Neural cell (in vitro differentiated cells): ENCODE results near the gene RBM20. TPM values are rescaled to one million over a fixed set of nuclear protein-coding genes. Genes with fewer than 3 reads are reported as not detected.

Experiments used
- H2AFZ ChIP-seq: fragments of 200-600, 300-800 bp; sonication (generic), shearing (Covaris generic); 2 replicates; pipeline ENCODE4 v1.6.0; 2014; ENCODE audit warnings: low read depth, mild to moderate bottlenecking, antibody characterized with exemption, low read length, moderate library complexity
- H3F3A ChIP-seq: fragments of 200-600 bp; shearing (Covaris generic); 2 replicates; pipeline ENCODE4 v1.6.1; 2016; ENCODE audit warnings: mild to moderate bottlenecking, moderate library complexity, mixed read lengths, antibody characterized with exemption, low read length; ENCODE audit not compliant: insufficient read depth, poor library complexity, severe bottlenecking
- H3K27ac ChIP-seq: fragments of 200-600, 300-800 bp; sonication (generic), shearing (Covaris generic); 2 replicates; pipeline ENCODE4 v1.5.1; 2014; ENCODE audit warnings: mild to moderate bottlenecking, low read length, moderate library complexity
- H3K27me3 ChIP-seq: fragments of 300-800, 200-600 bp; sonication (generic), shearing (Covaris generic); 2 replicates; pipeline ENCODE4 v1.6.0; 2014; ENCODE audit warnings: mild to moderate bottlenecking, low read depth, low read length, moderate library complexity; ENCODE audit not compliant: insufficient read depth
- H3K36me3 ChIP-seq: fragments of 300-800, 200-600 bp; sonication (generic), shearing (Covaris generic); 2 replicates; pipeline ENCODE4 v1.5.1; 2014; ENCODE audit warnings: mild to moderate bottlenecking, antibody characterized with exemption, low read length, moderate library complexity; ENCODE audit not compliant: insufficient read depth
- H3K4me2 ChIP-seq: fragments of 300-800, 200-600 bp; sonication (generic), shearing (Covaris generic); 2 replicates; pipeline ENCODE4 v1.6.0; 2014; ENCODE audit warnings: mild to moderate bottlenecking, low read length
- H3K4me3 ChIP-seq: fragments of 300-800, 200-600 bp; sonication (generic), shearing (Covaris generic); 2 replicates; pipeline ENCODE4 v1.5.1; 2014; ENCODE audit warnings: mild to moderate bottlenecking, low read length, moderate library complexity
- H3K79me2 ChIP-seq: fragments of 200-600 bp; shearing (Covaris generic); replicated peaks from 2 replicates; pipeline ENCODE4 v1.6.0; 2014; ENCODE audit warnings: mild to moderate bottlenecking, low read length, moderate library complexity; ENCODE audit not compliant: insufficient read depth
- H3K9ac ChIP-seq: fragments of 300-800, 200-600 bp; sonication (generic), shearing (Covaris generic); 2 replicates; pipeline ENCODE4 v1.6.1; 2016; ENCODE audit warnings: mild to moderate bottlenecking, low read length, mixed read lengths
- H3K9me2 ChIP-seq: fragments of 200-600 bp; shearing (Covaris generic); 2 replicates; pipeline ENCODE4 v1.6.1; 2016; ENCODE audit warnings: mild to moderate bottlenecking, low read length, mixed read lengths; ENCODE audit not compliant: insufficient read depth
- H3K9me3 ChIP-seq: fragments of 200-600, 300-800 bp; sonication (generic), shearing (Covaris generic); 2 replicates; pipeline ENCODE4 v1.6.1; 2016; ENCODE audit warnings: mild to moderate bottlenecking, mixed run types, low read length, moderate library complexity, mixed read lengths
- H4K20me1 ChIP-seq: fragments of 200-600 bp; shearing (Covaris generic); 2 replicates; pipeline ENCODE4 v1.6.1; 2016; ENCODE audit warnings: mild to moderate bottlenecking, mixed run types; ENCODE audit not compliant: insufficient read depth
- CTCF ChIP-seq: fragments of 450-650 bp; IDR thresholded peaks from 2 replicates; pipeline ENCODE4 v1.5.1; 2014; ENCODE audit warnings: antibody characterized with exemption, mild to moderate bottlenecking, moderate library complexity; ENCODE audit not compliant: poor library complexity, severe bottlenecking
- EP300 ChIP-seq: fragments of 450-650 bp; conservative IDR thresholded peaks from 2 replicates; pipeline ENCODE4 v1.6.1; 2014; ENCODE audit warnings: antibody characterized with exemption, mild to moderate bottlenecking, moderate library complexity; ENCODE audit not compliant: poor library complexity, severe bottlenecking
- EZH2 ChIP-seq: fragments of 200-600, 300-800 bp; shearing (Covaris generic), sonication (generic); IDR thresholded peaks from 2 replicates; pipeline ENCODE4 v1.6.1; 2014; ENCODE audit warnings: antibody characterized with exemption, low read length, borderline replicate concordance, mild to moderate bottlenecking; ENCODE audit not compliant: insufficient read depth, poor library complexity, severe bottlenecking
- MXI1 ChIP-seq: fragments of 450-650 bp; conservative IDR thresholded peaks from 2 replicates; pipeline ENCODE4 v1.6.1; 2014; ENCODE audit warnings: antibody characterized with exemption, mild to moderate bottlenecking; ENCODE audit not compliant: poor library complexity, severe bottlenecking
- POLR2AphosphoS5 ChIP-seq: IDR thresholded peaks from 2 replicates; pipeline ENCODE4 v1.6.1; 2012
- RAD21 ChIP-seq: fragments of 450-650 bp; conservative IDR thresholded peaks from 2 replicates; pipeline ENCODE4 v1.6.1; 2014; ENCODE audit warnings: antibody characterized with exemption, mild to moderate bottlenecking, moderate library complexity
- REST ChIP-seq: IDR thresholded peaks from 2 replicates; pipeline ENCODE4 v1.6.1; 2012; ENCODE audit warnings: borderline replicate concordance
- SMC3 ChIP-seq: fragments of 450-650 bp; conservative IDR thresholded peaks from 2 replicates; pipeline ENCODE4 v1.6.1; 2014; ENCODE audit warnings: antibody characterized with exemption, mild to moderate bottlenecking, moderate library complexity; ENCODE audit not compliant: poor library complexity
- TAF1 ChIP-seq: IDR thresholded peaks from 2 replicates; pipeline ENCODE4 v1.6.1; 2012; ENCODE audit warnings: low read depth
- polyA plus RNA-seq: library from polyadenylated mRNA; depleted of rRNA; stranded (reverse); fragments of >200 nt; gene quantifications from 2 replicates; pipeline ENCODE4 v1.2.3, GENCODE V29; 2014

RBM20 gene
- polyA plus RNA-seq, 1 donor from 2014 or later, result 0.07 TPM

- Histone ChIP-seq H3K27ac (no peak overlapping the region), H3K9me2 (no peaks in the 10 kb centered on the region), H3K27me3 (peaks cover 27% of the 10 kb centered on the region), H3F3A (no peaks in the 10 kb centered on the region), H3K9me3 (no peaks in the 10 kb centered on the region), H3K9ac (no peak overlapping the region), H4K20me1 (no peaks in the 10 kb centered on the region), H3K79me2 (no peaks in the 10 kb centered on the region), H2AFZ (no peak overlapping the region), H3K4me2 (no peak overlapping the region), H3K36me3 (no peaks in the 10 kb centered on the region), H3K4me3 (no peak overlapping the region)
- TF ChIP-seq REST (no peak), CTCF (no peak), EZH2 (no peak), RAD21 (no peak), POLR2AphosphoS5 (no peak), EP300 (no peak), SMC3 (no peak), MXI1 (no peak), TAF1 (no peak)
Observed at GRCh38 chr10:110668443-110668842, 24.3 kb downstream of the RBM20 start.

- H3K4me2 ChIP-seq, result no peak overlapping the region
- H3K9me2 ChIP-seq, result no peaks in the 10 kb centered on the region
- no peak overlapping the region for H3K9ac ChIP-seq
- no peak overlapping the region for H3K27ac ChIP-seq
- peaks cover 38% of the 10 kb centered on the region for H3K27me3 ChIP-seq
- no peaks in the 10 kb centered on the region for H3K9me3 ChIP-seq
- TF ChIP-seq EZH2, result no peak
- no peak for TF ChIP-seq POLR2AphosphoS5
- no peak for TF ChIP-seq CTCF
- no peak for TF ChIP-seq RAD21
- no peak for TF ChIP-seq MXI1
- no peak for TF ChIP-seq TAF1
- TF ChIP-seq REST, result no peak
- no peak for TF ChIP-seq EP300
- no peak for TF ChIP-seq SMC3
- H3F3A ChIP-seq, result no peaks in the 10 kb centered on the region
- no peaks in the 10 kb centered on the region for H4K20me1 ChIP-seq
- no peaks in the 10 kb centered on the region for H3K79me2 ChIP-seq
- no peak overlapping the region for H2AFZ ChIP-seq
- H3K4me3 ChIP-seq, result no peak overlapping the region
- H3K36me3 ChIP-seq, result no peaks in the 10 kb centered on the region
Observed at GRCh38 chr10:110670335-110670734, 26.2 kb downstream of the RBM20 start.
